ENCODE data around the gene FGF18.

The FGF18 gene

DNA sequence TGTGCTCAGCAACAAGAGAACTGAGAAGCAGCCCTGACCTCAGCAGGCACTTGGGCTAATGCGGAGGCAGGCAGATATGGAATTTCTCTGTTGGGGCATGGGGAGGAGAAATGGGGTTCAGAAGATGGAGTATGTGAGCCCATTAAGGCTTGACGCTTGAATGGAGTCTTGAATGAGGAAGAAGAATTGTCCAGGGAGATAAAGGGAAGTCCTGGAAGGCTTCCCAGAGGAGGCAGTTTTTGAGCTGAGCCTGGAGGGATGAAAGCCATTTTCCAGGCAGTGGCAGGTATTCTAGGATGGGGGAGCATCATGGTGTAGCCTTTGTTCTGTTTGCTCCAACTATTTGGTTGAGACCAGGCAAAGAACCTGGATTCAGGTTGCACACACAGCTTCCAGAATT, 34.5 kb downstream of the FGF18 start:
- TF ChIP-seq, protein P1, sequence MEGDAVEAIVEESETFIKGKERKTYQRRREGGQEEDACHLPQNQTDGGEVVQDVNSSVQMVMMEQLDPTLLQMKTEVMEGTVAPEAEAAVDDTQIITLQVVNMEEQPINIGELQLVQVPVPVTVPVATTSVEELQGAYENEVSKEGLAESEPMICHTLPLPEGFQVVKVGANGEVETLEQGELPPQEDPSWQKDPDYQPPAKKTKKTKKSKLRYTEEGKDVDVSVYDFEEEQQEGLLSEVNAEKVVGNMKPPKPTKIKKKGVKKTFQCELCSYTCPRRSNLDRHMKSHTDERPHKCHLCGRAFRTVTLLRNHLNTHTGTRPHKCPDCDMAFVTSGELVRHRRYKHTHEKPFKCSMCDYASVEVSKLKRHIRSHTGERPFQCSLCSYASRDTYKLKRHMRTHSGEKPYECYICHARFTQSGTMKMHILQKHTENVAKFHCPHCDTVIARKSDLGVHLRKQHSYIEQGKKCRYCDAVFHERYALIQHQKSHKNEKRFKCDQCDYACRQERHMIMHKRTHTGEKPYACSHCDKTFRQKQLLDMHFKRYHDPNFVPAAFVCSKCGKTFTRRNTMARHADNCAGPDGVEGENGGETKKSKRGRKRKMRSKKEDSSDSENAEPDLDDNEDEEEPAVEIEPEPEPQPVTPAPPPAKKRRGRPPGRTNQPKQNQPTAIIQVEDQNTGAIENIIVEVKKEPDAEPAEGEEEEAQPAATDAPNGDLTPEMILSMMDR (IDR thresholded peaks at IDR 0.05; ENCODE audit: low read depth, low read length, missing control alignments), result no peak
- no peak for DNase-seq (ENCODE audit: low read depth)
- H3K4me3 ChIP-seq (ENCODE audit: low read depth, low read length), result no peak overlapping the region

DNA sequence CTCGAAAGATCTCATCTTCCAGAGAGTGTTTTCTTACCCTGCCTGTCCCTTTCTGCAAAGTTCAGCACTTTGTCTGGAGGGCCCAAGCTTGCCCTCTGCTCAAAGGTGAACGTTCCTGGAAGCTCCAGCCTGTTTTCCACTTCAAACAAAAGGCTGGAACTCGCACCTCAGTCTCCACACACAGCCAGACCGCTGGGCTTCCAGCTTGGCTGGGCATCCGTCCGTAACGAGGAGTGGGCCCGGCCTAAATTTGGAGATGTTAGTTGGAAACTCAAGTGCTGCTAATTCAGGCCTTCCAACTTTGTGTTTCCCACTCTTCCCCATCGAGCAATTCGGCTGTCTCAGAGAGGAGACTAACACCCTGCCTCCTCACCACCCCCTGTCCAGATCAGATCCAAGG, 35.1 kb downstream of the FGF18 start:
- TF ChIP-seq, protein P1 (IDR thresholded peaks at IDR 0.05; ENCODE audit: low read depth, low read length, missing control alignments), result no peak
- no peak overlapping the region for H3K4me3 ChIP-seq (ENCODE audit: low read depth, low read length)
- no peak for DNase-seq (ENCODE audit: low read depth)

DNA sequence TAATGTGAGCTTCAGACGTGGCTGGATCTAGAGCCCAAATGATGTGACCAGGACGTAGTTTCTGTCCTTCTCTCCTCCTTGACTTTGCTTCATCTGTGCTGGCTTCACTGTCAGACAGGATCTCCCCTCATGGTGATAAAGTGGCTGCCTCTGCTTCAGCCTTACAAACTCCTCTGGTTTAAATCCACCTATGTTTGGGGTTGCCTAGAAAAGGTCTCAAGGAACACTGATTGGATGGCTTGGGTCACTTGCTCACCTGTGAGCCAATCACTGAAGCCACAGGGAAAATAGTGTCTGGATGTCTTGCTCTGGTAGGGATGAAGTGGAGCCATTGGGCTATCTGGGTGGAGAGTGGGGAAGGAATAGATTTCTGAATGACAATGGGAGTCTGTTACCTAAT, 36.1 kb downstream of the FGF18 start:
- DNase-seq (ENCODE audit: low read depth), result no peak
- TF ChIP-seq, protein P1 (IDR thresholded peaks at IDR 0.05; ENCODE audit: low read depth, low read length, missing control alignments), result no peak
- no peak overlapping the region for H3K4me3 ChIP-seq (ENCODE audit: low read depth, low read length)

DNA sequence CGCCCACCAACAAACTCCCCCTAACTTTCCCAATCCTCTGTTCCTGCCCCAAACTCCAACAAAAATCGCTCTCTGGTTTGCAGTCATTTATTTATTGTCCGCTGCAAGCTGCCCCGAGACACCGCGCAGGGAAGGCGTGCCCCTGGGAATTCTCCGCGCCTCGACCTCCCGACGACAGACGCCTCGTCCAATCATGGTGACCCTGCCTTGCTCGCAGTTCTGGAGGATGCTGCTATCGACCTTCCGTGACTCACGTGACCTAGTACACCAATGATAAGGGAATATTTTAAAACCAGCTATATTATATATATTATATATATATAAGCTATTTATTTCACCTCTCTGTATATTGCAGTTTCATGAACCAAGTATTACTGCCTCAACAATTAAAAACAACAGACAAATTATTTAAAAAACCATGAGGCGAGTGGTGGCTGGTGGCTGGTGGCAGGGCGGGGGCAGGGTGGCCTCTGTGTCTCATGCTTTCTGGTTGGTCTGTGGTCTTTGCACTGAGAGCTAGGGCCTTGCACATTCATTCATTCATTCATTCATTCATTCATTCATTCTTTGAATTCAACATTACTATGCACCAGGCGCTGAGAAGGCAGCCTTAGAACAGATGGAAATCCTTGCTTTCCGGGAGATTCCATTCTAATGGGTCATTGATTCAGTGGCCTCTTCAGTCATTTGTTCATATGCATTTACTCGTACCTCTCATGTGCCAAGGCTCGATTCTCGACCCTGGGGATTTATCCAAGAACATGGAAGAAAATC, 37.9 kb downstream of the FGF18 start:
- H3K4me3 ChIP-seq (ENCODE audit: low read depth, low read length), result no peak overlapping the region
- TF ChIP-seq, protein P1 (IDR thresholded peaks at IDR 0.05; ENCODE audit: low read depth, low read length, missing control alignments), result no peak
- DNase-seq (ENCODE audit: low read depth), result no peak

DNA sequence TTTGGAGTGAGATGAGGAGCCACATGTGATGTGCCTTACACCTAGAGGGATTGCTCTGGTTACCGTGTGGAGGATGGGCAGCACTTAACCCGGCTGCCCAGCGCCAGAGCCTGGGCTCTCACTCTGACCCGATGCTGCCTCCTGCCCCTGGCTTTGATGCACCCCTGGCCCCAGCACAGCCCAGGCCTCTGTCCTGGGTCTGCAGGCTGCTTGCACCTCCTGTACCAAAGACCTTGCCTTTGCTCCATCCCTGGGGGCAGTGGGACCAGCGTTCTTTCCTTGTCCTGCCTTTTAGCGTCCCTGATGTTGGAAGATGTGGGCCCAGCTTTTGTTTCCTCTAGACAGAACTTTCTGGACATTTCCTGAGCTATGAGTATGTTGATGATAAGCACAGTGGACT, 40.4 kb downstream of the FGF18 start:
- H3K4me3 ChIP-seq (ENCODE audit: low read depth, low read length), result no peak overlapping the region
- DNase-seq (ENCODE audit: low read depth), result no peak
- TF ChIP-seq, protein P1 (IDR thresholded peaks at IDR 0.05; ENCODE audit: low read depth, low read length, missing control alignments), result no peak

DNA sequence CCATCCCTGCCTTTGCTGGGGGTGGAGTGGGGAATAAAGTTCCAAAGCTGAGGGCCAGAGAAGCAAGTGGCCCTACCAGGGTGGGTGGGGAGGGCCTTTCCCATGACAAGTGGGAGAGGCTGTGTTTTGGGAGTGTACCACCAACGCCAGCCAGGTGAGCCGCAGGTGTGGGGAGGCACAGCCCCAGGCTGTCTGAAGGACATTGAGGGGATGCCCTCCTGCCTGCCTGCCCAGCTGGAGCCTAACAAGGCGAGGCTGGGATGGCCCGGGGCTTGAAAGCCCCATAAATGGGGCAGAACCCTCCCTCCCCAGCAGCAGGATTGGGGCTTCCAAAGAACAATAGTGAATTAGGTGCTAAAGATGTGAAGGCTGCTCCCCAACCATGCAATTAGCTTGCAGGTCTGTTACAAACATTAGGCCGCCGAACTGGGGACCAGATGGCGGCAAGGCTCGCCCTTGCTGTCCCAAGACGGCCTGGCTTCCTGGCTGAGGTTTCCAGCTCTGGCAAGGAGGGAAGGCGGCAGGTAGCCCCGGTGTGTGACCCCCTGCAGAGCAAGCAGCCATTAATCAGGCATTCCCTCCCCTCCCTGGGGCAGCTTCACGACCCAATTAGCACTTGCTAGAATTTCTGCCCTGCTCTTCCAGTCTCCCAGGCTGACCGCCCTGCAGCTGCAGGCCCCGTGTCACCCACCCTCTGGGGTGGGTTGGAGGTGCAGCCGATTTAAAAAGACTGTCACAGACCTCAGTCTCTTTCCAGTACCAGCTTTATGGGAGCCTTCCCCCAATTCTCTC, 42.9 kb downstream of the FGF18 start:
- H3K4me3 ChIP-seq (ENCODE audit: low read depth, low read length), result no peak overlapping the region
- no peak for DNase-seq (ENCODE audit: low read depth)
- TF ChIP-seq, protein P1 (IDR thresholded peaks at IDR 0.05; ENCODE audit: low read depth, low read length, missing control alignments), result no peak

All from GM12864 (cell line).